Ectodermal cell (in vitro differentiated cells): ENCODE measurements around the gene CHAT.

Experiments used
- H3K27ac ChIP-seq: 2 replicates; pipeline ENCODE4 v1.7.0; 2013; ENCODE audit warnings: mild to moderate bottlenecking, low read depth, low read length; ENCODE audit not compliant: insufficient read depth, poor library complexity, severe bottlenecking
- H3K27me3 ChIP-seq: 2 replicates; pipeline ENCODE4 v1.7.0; 2013; ENCODE audit warnings: mild to moderate bottlenecking, low read length; ENCODE audit not compliant: insufficient read depth, control insufficient read depth, poor library complexity, severe bottlenecking
- H3K36me3 ChIP-seq: one replicate; pipeline ENCODE4 v1.7.0; 2013; ENCODE audit warnings: low read length; ENCODE audit not compliant: control insufficient read depth, insufficient read depth
- H3K4me1 ChIP-seq: one replicate; pipeline ENCODE4 v1.7.0; 2013; ENCODE audit warnings: low read length; ENCODE audit not compliant: control insufficient read depth, insufficient read depth
- H3K4me3 ChIP-seq: 2 replicates; pipeline ENCODE4 v1.7.0; 2013; ENCODE audit warnings: low read depth, low read length, control low read depth; ENCODE audit not compliant: insufficient read depth
- H3K9me3 ChIP-seq: 2 replicates; pipeline ENCODE4 v1.7.0; 2013; ENCODE audit warnings: mild to moderate bottlenecking, low read length, moderate library complexity; ENCODE audit not compliant: control insufficient read depth
- WGBS, 2 experiments: methylation state at CpG; one replicate each; pipeline ENCODE4 v1.1.7; 2013; ENCODE audit warnings: missing lambda C conversion rate in 2 of 2; 5-methylcytosine and 5-hydroxymethylcytosine counted together

CHAT gene

GRCh38 chr10:49688261-49688846 is 74.5 kb downstream of the CHAT start:
- no peak overlapping the region for H3K27ac ChIP-seq
- no peaks in the 10 kb centered on the region for H3K9me3 ChIP-seq
- peaks cover 23% of the 10 kb centered on the region for H3K4me1 ChIP-seq
- no peak overlapping the region for H3K4me3 ChIP-seq
- no peaks in the 10 kb centered on the region for H3K36me3 ChIP-seq
- WGBS, 2 experiments = 25 to 29% methylated on average over 8 of the region's 8 CpGs
- peaks cover 41% of the 10 kb centered on the region for H3K27me3 ChIP-seq

- H3K27me3 ChIP-seq = peaks cover 41% of the 10 kb centered on the region
- 15 to 16% methylated on average over 5 to 7 of the region's 7 CpGs for WGBS, 2 experiments
- no peak overlapping the region for H3K4me3 ChIP-seq
- H3K36me3 ChIP-seq = no peaks in the 10 kb centered on the region
- no peak overlapping the region for H3K27ac ChIP-seq
- peaks cover 23% of the 10 kb centered on the region for H3K4me1 ChIP-seq
- no peaks in the 10 kb centered on the region for H3K9me3 ChIP-seq
Measured at GRCh38 chr10:49688920-49689319, 75.1 kb downstream of the CHAT start.

GRCh38 chr10:49689882-49690510 is 76.2 kb downstream of the CHAT start:
- 4 to 6% methylated on average over 11 to 12 of the region's 12 CpGs for WGBS, 2 experiments
- no peaks in the 10 kb centered on the region for H3K36me3 ChIP-seq
- H3K27me3 ChIP-seq = peaks cover 41% of the 10 kb centered on the region
- H3K4me3 ChIP-seq = no peak overlapping the region
- H3K9me3 ChIP-seq = no peaks in the 10 kb centered on the region
- H3K4me1 ChIP-seq = peaks cover 23% of the 10 kb centered on the region
- H3K27ac ChIP-seq = no peak overlapping the region

- 9 to 10% methylated on average over 12 of the region's 12 CpGs for WGBS, 2 experiments
- Histone ChIP-seq H3K9me3 (no peaks in the 10 kb centered on the region), H3K36me3 (no peaks in the 10 kb centered on the region), H3K4me1 (peaks cover 23% of the 10 kb centered on the region), H3K27me3 (peaks cover 41% of the 10 kb centered on the region), H3K27ac (no peak overlapping the region), H3K4me3 (no peak overlapping the region)
Measured at GRCh38 chr10:49690698-49691356, 77.0 kb downstream of the CHAT start.

GRCh38 chr10:49691588-49691987 is 77.8 kb downstream of the CHAT start:
- H3K27ac ChIP-seq = no peak overlapping the region
- H3K36me3 ChIP-seq = no peaks in the 10 kb centered on the region
- peaks cover 23% of the 10 kb centered on the region for H3K4me1 ChIP-seq
- WGBS, 2 experiments = 78 to 79% methylated on average over 9 of the region's 9 CpGs
- H3K27me3 ChIP-seq = peaks cover 41% of the 10 kb centered on the region
- no peaks in the 10 kb centered on the region for H3K9me3 ChIP-seq
- no peak overlapping the region for H3K4me3 ChIP-seq

- peaks cover 22% of the 10 kb centered on the region for H3K27me3 ChIP-seq
- 90 to 91% methylated on average over 6 of the region's 6 CpGs for WGBS, 2 experiments
- H3K36me3 ChIP-seq = no peaks in the 10 kb centered on the region
Measured at GRCh38 chr10:49694466-49694865, 80.6 kb downstream of the CHAT start.

GRCh38 chr10:49696311-49696710 is 82.5 kb downstream of the CHAT start:
- peaks cover 4% of the 10 kb centered on the region for H3K27me3 ChIP-seq
- H3K36me3 ChIP-seq = no peaks in the 10 kb centered on the region
- H3K27ac ChIP-seq = no peak overlapping the region
- H3K4me1 ChIP-seq = no peaks in the 10 kb centered on the region
- 88 to 92% methylated on average over 7 of the region's 7 CpGs for WGBS, 2 experiments
- no peaks in the 10 kb centered on the region for H3K9me3 ChIP-seq
- H3K4me3 ChIP-seq = no peak overlapping the region

More at GRCh38 chr10:49694466-49694865, 80.6 kb downstream of the CHAT start:
- no peak overlapping the region for H3K4me3 ChIP-seq
- peaks cover 10% of the 10 kb centered on the region for H3K4me1 ChIP-seq
- no peak overlapping the region for H3K27ac ChIP-seq
- H3K9me3 ChIP-seq = no peaks in the 10 kb centered on the region

- H3K27me3 ChIP-seq = no peaks in the 10 kb centered on the region
- H3K4me3 ChIP-seq = no peak overlapping the region
- H3K4me1 ChIP-seq = no peaks in the 10 kb centered on the region
- H3K9me3 ChIP-seq = no peaks in the 10 kb centered on the region
- H3K27ac ChIP-seq = no peak overlapping the region
- H3K36me3 ChIP-seq = no peaks in the 10 kb centered on the region
- whole genome bisulfite sequencing, 2 experiments = 86% methylated on average over 9 of the region's 9 CpGs
Measured at GRCh38 chr10:49698679-49699078, 84.8 kb downstream of the CHAT start.

GRCh38 chr10:49700211-49700610 is 86.4 kb downstream of the CHAT start:
- Histone ChIP-seq H3K36me3 (no peaks in the 10 kb centered on the region), H3K27me3 (no peaks in the 10 kb centered on the region), H3K4me3 (no peak overlapping the region), H3K9me3 (no peaks in the 10 kb centered on the region), H3K4me1 (no peaks in the 10 kb centered on the region), H3K27ac (no peak overlapping the region)
- WGBS, 2 experiments = 91 to 93% methylated on average over 3 of the region's 3 CpGs

GRCh38 chr10:49700997-49701396 is 87.2 kb downstream of the CHAT start:
- Histone ChIP-seq H3K4me1 (no peaks in the 10 kb centered on the region), H3K4me3 (no peak overlapping the region), H3K9me3 (no peaks in the 10 kb centered on the region), H3K27ac (no peak overlapping the region), H3K36me3 (no peaks in the 10 kb centered on the region), H3K27me3 (no peaks in the 10 kb centered on the region)
- 2 to 8% methylated on average over 3 of the region's 3 CpGs for WGBS, 2 experiments
